K562 (cell line): ENCODE results near the gene ZNF565. TPM values are rescaled to one million over a fixed set of nuclear protein-coding genes. Genes with fewer than 3 reads are reported as not detected.
A peak's percentile ranks its signal among the peaks of the same experiment; 100 is the strongest.

Source experiments
- ATAC-seq: fragments of 200-7000 bp; cut with Tn5 transposase; 3 replicates; pipeline ENCODE4 v1.9.1; 2020; ENCODE audit warnings: moderate library complexity
- BruUV-seq: library from RNA; stranded (reverse); fragments of 400-500 nt; replicated peaks from 2 replicates; lab custom pipeline; 2021; lab: Mats Ljungman, UMichigan
- CTCF ChIA-PET: fragments of 300-600 bp; formaldehyde crosslinking; extraction: SDS; loops from one replicate; lab custom pipeline; 2021; ENCODE audit warnings: low intra/inter-chr PET ratio; lab: Yijun Ruan, JAX
- POLR2A ChIA-PET: fragments of 300-600, 350-650 bp; sonication (Branson Sonifier 250); formaldehyde crosslinking; extraction: SDS; loops from one replicate; lab custom pipeline; 2021; ENCODE audit warnings: antibody characterized with exemption, inconsistent platforms; lab: Yijun Ruan, JAX
- DNase-seq, 4 experiments: peaks; one replicate each; pipeline versions ENCODE4 v3.0.0 to v3.0.0-alpha.2; 2011 to 2018; ENCODE audit warnings: low spot score in 3 of 4, mixed read lengths in 3 of 4; ENCODE audit errors: extremely low read depth in 1 of 4
- FAIRE-seq: peaks from 2 replicates; lab custom pipeline; 2011; peaks lifted over from hg19 to GRCh38; lab: Jason Lieb, UNC
- H2AFZ ChIP-seq: 2 replicates; pipeline ENCODE4 v1.6.0; 2011; ENCODE audit warnings: low read depth, low read length, control low read depth, inconsistent platforms
- H3K27ac ChIP-seq: fragments of 200-600 bp; 3 replicates; pipeline ENCODE4 v1.8.0; 2011; ENCODE audit warnings: low read depth, mild to moderate bottlenecking, control low read depth, inconsistent platforms, low read length, moderate library complexity, mixed read lengths; ENCODE audit errors: extremely low read depth
- H3K27me3 ChIP-seq, 2 experiments: fragments of 300-600 bp in 1 of 2; 2 replicates in 1 of 2; 3 replicates in 1 of 2; pipeline versions ENCODE4 v1.6.0 to v1.8.0; 2011; ENCODE audit warnings: inconsistent platforms in 2 of 2, low read length in 2 of 2, mild to moderate bottlenecking in 1 of 2, mixed read lengths in 1 of 2, moderate library complexity in 1 of 2; ENCODE audit not compliant: control insufficient read depth in 2 of 2, insufficient read depth in 2 of 2
- H3K36me3 ChIP-seq: fragments of 300-600 bp; 3 replicates; pipeline ENCODE4 v1.8.0; 2011; ENCODE audit warnings: mild to moderate bottlenecking, low read length, inconsistent platforms; ENCODE audit not compliant: control insufficient read depth, insufficient read depth
- H3K4me1 ChIP-seq, 2 experiments: fragments of 200-600 bp in 1 of 2; replicated peaks in 1 of 2; 2 replicates in 1 of 2; 3 replicates in 1 of 2; pipeline versions ENCODE4 v1.5.1 to v1.8.0; 2011; ENCODE audit warnings: inconsistent platforms in 2 of 2, low read length in 2 of 2, mild to moderate bottlenecking in 1 of 2, mixed read lengths in 1 of 2, moderate library complexity in 1 of 2; ENCODE audit not compliant: control insufficient read depth in 2 of 2, insufficient read depth in 2 of 2
- H3K4me2 ChIP-seq: 2 replicates; pipeline ENCODE4 v1.6.1; 2011; ENCODE audit warnings: low read length, control low read depth, inconsistent platforms, mixed read lengths; ENCODE audit not compliant: insufficient read depth
- H3K4me3 ChIP-seq: fragments of 200-600 bp; sonication (generic), shearing (Covaris generic); 2 replicates; pipeline ENCODE4 v1.5.1; 2016; ENCODE audit warnings: control low read depth, inconsistent platforms
- H3K79me2 ChIP-seq: fragments of 200-600 bp; 3 replicates; pipeline ENCODE4 v1.8.0; 2011; ENCODE audit warnings: low read length, inconsistent platforms; ENCODE audit not compliant: control insufficient read depth, insufficient read depth
- H3K9ac ChIP-seq, 2 experiments: 2 replicates each; pipeline versions ENCODE4 v1.6.0 to v1.6.1; 2011; ENCODE audit warnings: low read depth in 2 of 2, low read length in 2 of 2, control low read depth in 1 of 2, inconsistent platforms in 1 of 2, mild to moderate bottlenecking in 1 of 2, mixed read lengths in 1 of 2; ENCODE audit not compliant: insufficient read depth in 1 of 2
- H3K9me1 ChIP-seq: one replicate; pipeline ENCODE4 v1.6.0; 2011; ENCODE audit warnings: inconsistent platforms, mild to moderate bottlenecking, low read length, moderate library complexity; ENCODE audit not compliant: control insufficient read depth, insufficient read depth
- H3K9me3 ChIP-seq: replicated peaks from 2 replicates; pipeline ENCODE4 v1.5.1; 2011; ENCODE audit warnings: low read depth, low read length, inconsistent platforms; ENCODE audit not compliant: control insufficient read depth, insufficient read depth
- H4K20me1 ChIP-seq: replicated peaks from 2 replicates; pipeline ENCODE4 v1.6.1; 2011; ENCODE audit warnings: low read length, inconsistent platforms, mixed read lengths; ENCODE audit not compliant: control insufficient read depth, insufficient read depth
- BCOR ChIP-seq: fragments of 450-650 bp; IDR thresholded peaks from 2 replicates; pipeline ENCODE4 v1.6.1; 2016
- E2F5 ChIP-seq: sonication (generic); formaldehyde crosslinking; IDR thresholded peaks from 2 replicates; pipeline ENCODE4 v1.8.0; 2022; ENCODE audit warnings: mild to moderate bottlenecking, missing genetic modification reagents
- HDAC8 ChIP-seq: fragments of 450-650 bp; IDR thresholded peaks from 2 replicates; pipeline ENCODE4 v1.6.1; 2016; ENCODE audit warnings: mild to moderate bottlenecking, missing genetic modification characterization, moderate library complexity, missing compliant biosample characterization
- PHB ChIP-seq: fragments of 250-450 bp; sonication (Bioruptor Pico); IDR thresholded peaks from 2 replicates; pipeline ENCODE4 v1.5.0; 2021
- RBFOX2 ChIP-seq: fragments of 200-400 bp; formaldehyde crosslinking; IDR thresholded peaks from 2 replicates; pipeline ENCODE4 v1.6.1; 2017; ENCODE audit warnings: low read depth, mild to moderate bottlenecking, low read length, moderate library complexity
- RBM25 ChIP-seq: fragments of 200-400 bp; formaldehyde crosslinking; IDR thresholded peaks from 2 replicates; pipeline ENCODE4 v1.6.1; 2018; ENCODE audit warnings: low read length, low read depth, moderate library complexity; ENCODE audit not compliant: severe bottlenecking
- WHSC1 ChIP-seq: IDR thresholded peaks from one replicate; pipeline ENCODE4 v1.6.1; 2012; ENCODE audit warnings: low read length, control low read depth, inconsistent platforms
- ZBTB17 ChIP-seq: fragments of 450-650 bp; formaldehyde crosslinking; IDR thresholded peaks from 2 replicates; pipeline ENCODE4 v1.4.0; 2020; ENCODE audit warnings: mild to moderate bottlenecking
- ZBTB43 ChIP-seq: sonication (generic); formaldehyde crosslinking; IDR thresholded peaks from 2 replicates; pipeline ENCODE4 v1.8.0; 2023; ENCODE audit warnings: mild to moderate bottlenecking, missing genetic modification reagents
- ZNF124 ChIP-seq: sonication (generic); formaldehyde crosslinking; IDR thresholded peaks from 2 replicates; pipeline ENCODE4 v1.8.1; 2022; ENCODE audit warnings: missing genetic modification reagents
- ZNF146 ChIP-seq: IDR thresholded peaks from one replicate; pipeline ENCODE4 v1.6.1; 2018; ENCODE audit warnings: missing compliant biosample characterization; ENCODE audit not compliant: unreplicated experiment
- ZNF217 ChIP-seq: sonication (generic); formaldehyde crosslinking; IDR thresholded peaks from 2 replicates; pipeline ENCODE4 v1.8.0; 2022; ENCODE audit warnings: mild to moderate bottlenecking, missing genetic modification reagents
- ZNF79 ChIP-seq: fragments of 250-450 bp; sonication (Bioruptor Pico); IDR thresholded peaks from 2 replicates; pipeline ENCODE4 v1.4.0; 2020; ENCODE audit warnings: low read depth, mild to moderate bottlenecking, moderate library complexity
- WGBS: fragments of 100-300 bp; shearing (Covaris generic); methylation state at CpG from one replicate; pipeline ENCODE4 v1.1.6; 2016; ENCODE audit warnings: low coverage, mixed read lengths; ENCODE audit not compliant: insufficient coverage; ENCODE audit errors: missing lambda C conversion rate; 5-methylcytosine and 5-hydroxymethylcytosine counted together
- in situ Hi-C: fragments of 300-500 bp; cut with MboI; formaldehyde crosslinking; loops from 4 replicates; pipeline ENCODE4 v1.15.0; 2018; ENCODE audit warnings: inconsistent platforms, mixed read lengths
- intact Hi-C: fragments of 100-400 bp; cut with micrococcal nuclease; formaldehyde crosslinking; loops from 2 replicates; pipeline ENCODE4 v1.14.2; 2022
- polyA plus RNA-seq, 8 experiments: library from polyadenylated mRNA; depleted of rRNA in 4 of 8; stranded (reverse) in 5 of 8; unstranded in 3 of 8; fragments of >200 nt; fragmentation: Nextera tagmentation in 2 of 8; fragmentation: Illumina TruSeq in 1 of 8; extraction: Ambion mirVana in 2 of 8; extraction: Trizol in 1 of 8; gene quantifications; 2 replicates each; pipeline versions ENCODE4 v1.2.1 to v1.2.3, GENCODE V29; 2011 to 2014; ENCODE audit warnings: inconsistent platforms in 1 of 8, missing spikeins in 1 of 8
- total RNA-seq, 7 experiments: library from RNA; depleted of rRNA in 6 of 7; stranded (reverse); fragments of >200 nt in 6 of 7; fragmentation: Illumina TruSeq in 2 of 7; extraction: Trizol in 2 of 7; gene quantifications; 2 replicates each; pipeline versions ENCODE4 v1.2.1 to v1.2.3, GENCODE V29; 2011 to 2021; ENCODE audit warnings: low replicate concordance in 1 of 7

The ZNF565 gene
- total and polyA plus RNA-seq, 9 of the 15 experiments (the other 6 are each of a cell fraction or from before 2014, with no cell fraction given): 1.3 to 3.2 (median 2.6) TPM

DNA sequence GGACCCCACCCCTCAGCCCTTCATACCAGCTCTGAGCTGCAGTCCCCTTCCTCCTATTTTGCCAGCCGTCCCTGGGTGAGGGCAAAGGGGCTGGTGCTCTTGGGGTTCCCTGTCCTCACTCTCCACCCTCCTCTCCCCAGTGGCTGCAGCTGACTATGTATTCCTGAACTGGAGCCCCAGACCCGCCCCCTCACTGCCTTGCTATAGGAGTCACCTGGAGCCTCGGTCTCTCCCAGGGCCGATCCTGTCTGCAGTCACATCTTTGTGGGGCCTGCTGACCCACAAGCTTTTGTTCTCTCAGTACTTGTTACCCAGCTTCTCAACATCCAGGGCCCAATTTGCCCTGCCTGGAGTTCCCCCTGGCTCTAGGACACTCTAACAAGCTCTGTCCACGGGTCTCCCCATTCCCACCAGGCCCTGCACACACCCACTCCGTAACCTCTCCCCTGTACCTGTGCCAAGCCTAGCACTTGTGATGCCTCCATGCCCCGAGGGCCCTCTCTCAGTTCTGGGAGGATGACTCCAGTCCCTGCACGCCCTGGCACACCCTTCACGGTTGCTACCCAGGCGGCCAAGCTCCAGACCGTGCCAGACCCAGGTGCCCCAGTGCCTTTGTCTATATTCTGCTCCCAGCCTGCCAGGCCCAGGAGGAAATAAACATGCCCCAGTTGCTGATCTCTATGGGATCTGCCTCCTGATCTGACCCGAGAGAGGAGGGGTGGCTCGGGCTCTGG, 64.6 kb downstream of the ZNF565 start:
- peaks cover 66% of the 10 kb centered on the region; the same call in 2 of the 3 replicates for H3K36me3 ChIP-seq
- in situ Hi-C loops: no loop called here

GRCh38 chr19:36144624-36145023, 69.8 kb downstream of the ZNF565 start:
- Histone ChIP-seq H3K9me1 (peaks cover 8% of the 10 kb centered on the region), H3K9ac (no peak overlapping the region), H3K4me2 (no peak overlapping the region), H4K20me1 (peaks cover 11% of the 10 kb centered on the region), H3K27me3 (no peaks in the 10 kb centered on the region), H3K79me2 (peaks cover 26% of the 10 kb centered on the region), H3K27ac (no peak overlapping the region), H3K36me3 (peaks cover 68% of the 10 kb centered on the region), H3K4me3 (no peak overlapping the region), H3K4me1 (peaks cover 7 to 18% of the 10 kb centered on the region in 2 experiments; a peak in 4 of 5 replicates)
- over 99% methylated on average over 6 of the region's 6 CpGs for WGBS
- intact Hi-C loops (no loop called here), in situ Hi-C loops (no loop called here)
- FAIRE-seq (no peak), ATAC-seq (no peak)
- BruUV-seq: no TSS peak
- CTCF ChIA-PET: no interaction called here
- peak; percentile 83 for TF ChIP-seq RBM25
- no peak for TF ChIP-seq ZNF124 (CRISPR knock-in tag)
- no peak for TF ChIP-seq ZBTB17 (CRISPR knock-in tag)
- no peak for TF ChIP-seq WHSC1
- TF ChIP-seq PHB (CRISPR knock-in tag): no peak
- TF ChIP-seq E2F5: no peak
- peak; percentile 61; the same call in 1 of the 2 replicates for TF ChIP-seq BCOR
- no peak for TF ChIP-seq ZBTB43
- TF ChIP-seq, all 486 proteins: peak for 2
- H2AFZ ChIP-seq: no peak overlapping the region
- no peaks in the 10 kb centered on the region for H3K9me3 ChIP-seq
- POLR2A ChIA-PET: interaction anchor here (0.7 to 1.2 kb wide), 2 partner anchors 9 to 30 kb away, joined by 3 to 4 read pairs; partner anchors contain the start of gene POLR2I
- no peak for DNase-seq

More for the DNA sequence above, 64.6 kb downstream of the ZNF565 start:
- DNase-seq (no peak), ATAC-seq (no peak), FAIRE-seq (no peak)
- 91% methylated on average over 13 of the region's 13 CpGs for WGBS
- no peak overlapping the region for H3K9ac ChIP-seq
- ChIA-PET CTCF (no interaction called here), POLR2A (interaction anchor here (0.6 to 1.6 kb wide), 3 partner anchors 11 to 22 kb away, joined by 3 to 4 read pairs (median 3); no protein-coding TSS in a partner anchor)
- H3K27ac ChIP-seq: no peak overlapping the region
- H2AFZ ChIP-seq: no peak overlapping the region
- no peaks in the 10 kb centered on the region for H3K9me1 ChIP-seq
- intact Hi-C loops: no loop called here
- H3K4me1 ChIP-seq: peaks cover 0 to 13% of the 10 kb centered on the region in 2 experiments; a peak in 2 of 5 replicates
- H3K9me3 ChIP-seq: no peaks in the 10 kb centered on the region
- no peak overlapping the region for H3K4me2 ChIP-seq
- H3K4me3 ChIP-seq: no peak overlapping the region
- H4K20me1 ChIP-seq: no peaks in the 10 kb centered on the region
- BruUV-seq: TSS peak; percentile 79
- H3K27me3 ChIP-seq: no peaks in the 10 kb centered on the region
- no peaks in the 10 kb centered on the region for H3K79me2 ChIP-seq
- TF ChIP-seq ZNF146 (CRISPR knock-in tag): no peak
- no peak for TF ChIP-seq ZNF79 (CRISPR knock-in tag)
- TF ChIP-seq ZNF217 (CRISPR knock-in tag): no peak
- peak; percentile 38; the same call in 1 of the 2 replicates for TF ChIP-seq RBFOX2
- TF ChIP-seq HDAC8: no peak
